ENCODE measurements around the gene ABCA6. TPM values are rescaled to one million over a fixed set of nuclear protein-coding genes. Genes with fewer than 3 reads are reported as not detected.

ABCA6 gene
- total and polyA plus RNA-seq, 10 of the 15 experiments (the other 5 are each of a cell fraction or from before 2014, with no cell fraction given) = 6.8 to 36.9 (median 12.6) TPM

GRCh38 chr17:69065113-69065512 lies 76.6 kb downstream of the ABCA6 start:
- intact Hi-C loops (cut with micrococcal nuclease; ENCODE audit: unreplicated experiment) = loop anchor here (10.0 kb wide), 1 partner anchor 290 kb away; no protein-coding TSS in a partner anchor
- FAIRE-seq = no peak
- Histone ChIP-seq H3K27ac (ENCODE audit: control insufficient read depth, insufficient read depth) (no peak overlapping the region), H3K9me3 (replicated peaks; ENCODE audit: control insufficient read depth, insufficient read depth, low read length) (peaks cover 2% of the 10 kb centered on the region; the same call in 1 of the 3 replicates), H4K20me1 (ENCODE audit: control insufficient read depth, insufficient read depth) (no peaks in the 10 kb centered on the region), H3K4me3 (no peak overlapping the region), H3K36me3 (ENCODE audit: control insufficient read depth in 2 of 2, insufficient read depth in 2 of 2, low read length in 1 of 2) (no peaks in the 10 kb centered on the region; a peak in 1 of 4 replicates), H3K4me2 (ENCODE audit: control insufficient read depth, insufficient read depth) (no peak overlapping the region), H3K9ac (ENCODE audit: control insufficient read depth, insufficient read depth, low read length) (no peak overlapping the region), H3K4me1 (ENCODE audit: control insufficient read depth, insufficient read depth, low read length) (no peaks in the 10 kb centered on the region), H2AFZ (ENCODE audit: control insufficient read depth, low read depth, low read length) (no peak overlapping the region), H3K79me2 (ENCODE audit: control insufficient read depth, insufficient read depth, low read length) (no peaks in the 10 kb centered on the region), H3K27me3 (replicated peaks in 1 of 2; ENCODE audit: control insufficient read depth in 2 of 2, insufficient read depth in 2 of 2, low read length in 1 of 2) (no peaks in the 10 kb centered on the region)
- TF ChIP-seq RAD21 (IDR thresholded peaks at IDR 0.05; ENCODE audit: insufficient read depth, low read depth, low read length) (no peak), CUX1 (IDR thresholded peaks at IDR 0.05; ENCODE audit: insufficient replicate concordance, low read depth, low read length) (no peak), ZNF207 (IDR thresholded peaks at IDR 0.05; ENCODE audit: borderline replicate concordance) (no peak), IRF5 (IDR thresholded peaks at IDR 0.05; ENCODE audit: borderline replicate concordance) (no peak), SMAD1 (IDR thresholded peaks at IDR 0.05; ENCODE audit: low read depth, partially characterized antibody) (no peak), KDM1A (IDR thresholded peaks at IDR 0.05; ENCODE audit: borderline replicate concordance) (no peak), DPF2 (IDR thresholded peaks at IDR 0.05) (no peak), IRF4 (IDR thresholded peaks at IDR 0.05; ENCODE audit: low read depth, low read length) (no peak), EZH2 (IDR thresholded peaks at IDR 0.05; ENCODE audit: borderline replicate concordance, control insufficient read depth, low read depth, low read length) (no peak)
- ChIA-PET RAD21 (ENCODE audit: unreplicated experiment) (no interaction called here), SMC1A (ENCODE audit: uncharacterized antibody, unreplicated experiment) (interaction anchor here (0.7 to 1.2 kb wide), 4 partner anchors 12 to 174 kb away, joined by 3 to 5 read pairs (median 4); no protein-coding TSS in a partner anchor), CTCF (no interaction called here), POLR2A (no interaction called here)
- BruUV-seq (replicated peaks) = no TSS peak
- no peak for DNase-seq (ENCODE audit: low read depth, low spot score)
- in situ Hi-C loops (cut with MboI) = no loop called here
- no peak for ATAC-seq
